GM06990 (cell line): Measurements from ENCODE around the gene LHFPL2.
"Not testable (repeated sequence)": the region's sequence is repeated elsewhere in the genome, so short reads cannot be mapped to it uniquely, and the experiment has no call there.

Experiments used
- DNase-seq: peaks from one replicate; pipeline ENCODE4 v3.0.0-alpha.2; 2011; ENCODE audit not compliant: insufficient read length; ENCODE audit errors: extremely low read depth
- H3K27me3 ChIP-seq: replicated peaks from 2 replicates; pipeline ENCODE4 v1.6.0; 2011; ENCODE audit warnings: low read length; ENCODE audit not compliant: control insufficient read depth, insufficient read depth
- H3K36me3 ChIP-seq: 2 replicates; pipeline ENCODE4 v1.5.1; 2011; ENCODE audit warnings: low read length; ENCODE audit not compliant: control insufficient read depth, insufficient read depth
- H3K4me3 ChIP-seq: replicated peaks from 2 replicates; pipeline ENCODE4 v1.5.1; 2011; ENCODE audit warnings: low read depth, mild to moderate bottlenecking, control low read depth, low read length
- TF ChIP-seq, protein P1 (sequence below): IDR thresholded peaks from 2 replicates; pipeline ENCODE4 v1.5.1; 2011; ENCODE audit warnings: low read length, control low read depth, mild to moderate bottlenecking, inconsistent platforms; ENCODE audit not compliant: insufficient read depth, poor library complexity, severe bottlenecking

The LHFPL2 gene

DNA sequence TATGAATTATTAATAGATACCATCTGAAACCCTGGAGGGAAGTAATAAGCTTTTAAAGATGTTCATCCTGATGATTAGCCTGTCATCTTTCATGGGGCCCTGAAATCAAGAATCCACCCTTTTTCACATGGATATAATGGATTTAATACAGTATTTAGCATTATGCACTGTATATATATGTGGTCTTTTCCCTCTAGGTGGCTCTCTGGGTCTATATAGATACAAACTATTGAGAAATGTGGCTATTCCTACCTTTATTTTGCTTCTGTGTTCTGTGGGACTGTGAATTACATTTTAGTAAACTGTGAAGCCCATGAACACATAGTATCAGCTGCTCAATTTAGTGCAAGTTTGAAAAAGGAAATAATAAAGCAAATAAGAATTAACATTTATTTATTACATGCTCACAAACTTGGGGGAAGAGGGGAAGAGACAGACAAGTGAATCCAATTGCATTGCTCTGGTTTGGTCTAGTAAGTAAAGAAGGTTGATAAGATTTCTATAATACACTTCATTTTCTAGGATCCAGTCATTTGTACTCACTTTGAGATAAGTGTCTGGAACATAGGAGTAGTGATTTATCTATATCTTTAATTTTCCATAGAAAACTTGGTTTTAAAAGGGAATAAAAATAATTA lies 176.0 kb downstream of the LHFPL2 start:
- H3K27me3 ChIP-seq, result no peaks in the 10 kb centered on the region
- H3K36me3 ChIP-seq, result no peaks in the 10 kb centered on the region
- no peak overlapping the region for H3K4me3 ChIP-seq
- DNase-seq, result no peak
- TF ChIP-seq, protein P1, sequence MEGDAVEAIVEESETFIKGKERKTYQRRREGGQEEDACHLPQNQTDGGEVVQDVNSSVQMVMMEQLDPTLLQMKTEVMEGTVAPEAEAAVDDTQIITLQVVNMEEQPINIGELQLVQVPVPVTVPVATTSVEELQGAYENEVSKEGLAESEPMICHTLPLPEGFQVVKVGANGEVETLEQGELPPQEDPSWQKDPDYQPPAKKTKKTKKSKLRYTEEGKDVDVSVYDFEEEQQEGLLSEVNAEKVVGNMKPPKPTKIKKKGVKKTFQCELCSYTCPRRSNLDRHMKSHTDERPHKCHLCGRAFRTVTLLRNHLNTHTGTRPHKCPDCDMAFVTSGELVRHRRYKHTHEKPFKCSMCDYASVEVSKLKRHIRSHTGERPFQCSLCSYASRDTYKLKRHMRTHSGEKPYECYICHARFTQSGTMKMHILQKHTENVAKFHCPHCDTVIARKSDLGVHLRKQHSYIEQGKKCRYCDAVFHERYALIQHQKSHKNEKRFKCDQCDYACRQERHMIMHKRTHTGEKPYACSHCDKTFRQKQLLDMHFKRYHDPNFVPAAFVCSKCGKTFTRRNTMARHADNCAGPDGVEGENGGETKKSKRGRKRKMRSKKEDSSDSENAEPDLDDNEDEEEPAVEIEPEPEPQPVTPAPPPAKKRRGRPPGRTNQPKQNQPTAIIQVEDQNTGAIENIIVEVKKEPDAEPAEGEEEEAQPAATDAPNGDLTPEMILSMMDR, result peak; percentile 2

DNA sequence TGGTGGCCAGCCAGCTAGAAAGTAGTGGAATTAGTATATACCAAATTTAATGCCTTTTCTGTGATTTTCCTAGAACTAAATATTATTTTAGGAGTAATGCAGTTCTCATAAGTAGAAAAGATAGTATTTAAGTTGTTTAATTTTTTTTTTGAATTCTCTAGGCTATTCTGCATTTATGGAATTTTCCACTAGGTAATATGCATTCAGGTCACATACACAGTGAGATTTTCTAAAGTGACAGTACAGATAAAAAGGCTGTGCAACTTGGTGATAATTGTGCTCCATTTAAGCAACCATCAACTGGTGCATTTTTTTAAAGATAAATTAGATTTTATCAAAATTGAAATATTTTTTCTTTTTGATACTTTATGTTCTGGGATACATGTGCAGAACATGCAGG lies 176.7 kb downstream of the LHFPL2 start:
- Histone ChIP-seq H3K36me3 (no peaks in the 10 kb centered on the region), H3K4me3 (no peak overlapping the region), H3K27me3 (no peaks in the 10 kb centered on the region)
- no peak for DNase-seq
- TF ChIP-seq, protein P1, result no peak

DNA sequence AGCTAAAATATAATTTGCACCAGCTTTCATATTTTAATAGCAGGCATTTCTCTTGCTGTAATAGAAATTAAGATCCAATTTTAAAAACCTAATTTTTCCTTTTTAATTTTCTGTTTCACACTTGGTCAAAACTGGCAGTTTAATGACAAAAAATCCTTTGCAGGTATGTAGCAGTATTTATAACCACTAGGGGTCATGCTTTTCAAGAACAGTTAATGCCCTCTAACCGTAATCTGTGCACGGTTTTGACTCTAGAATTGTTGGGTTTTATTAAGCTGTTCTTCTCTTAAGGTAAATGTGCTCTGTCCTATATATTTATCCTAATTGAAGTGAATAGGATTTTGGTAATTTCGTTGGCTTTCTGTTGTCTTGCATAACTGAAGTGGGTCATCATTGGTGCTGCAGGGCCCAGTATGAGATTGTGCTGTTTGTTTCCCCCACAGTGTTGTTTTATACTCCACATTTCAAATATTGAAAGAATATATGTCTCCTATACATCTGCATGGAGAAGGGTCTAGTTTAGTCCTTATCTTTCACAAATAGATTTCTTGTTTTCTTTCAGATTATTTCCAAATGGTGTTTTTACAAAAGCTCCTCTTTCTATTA lies 180.7 kb downstream of the LHFPL2 start:
- no peaks in the 10 kb centered on the region for H3K36me3 ChIP-seq
- no peak overlapping the region for H3K4me3 ChIP-seq
- H3K27me3 ChIP-seq, result no peaks in the 10 kb centered on the region
- TF ChIP-seq, protein P1, result peak; percentile 61
- no peak for DNase-seq

- no peaks in the 10 kb centered on the region for H3K36me3 ChIP-seq
- TF ChIP-seq, protein P1, result no peak
- H3K4me3 ChIP-seq, result no peak overlapping the region
- H3K27me3 ChIP-seq, result no peaks in the 10 kb centered on the region
- DNase-seq, result no peak
Observed at GRCh38 chr5:78467140-78467539, 181.4 kb downstream of the LHFPL2 start.

- H3K4me3 ChIP-seq, result no peak overlapping the region
- no peaks in the 10 kb centered on the region for H3K27me3 ChIP-seq
- TF ChIP-seq, protein P1, result no peak
- H3K36me3 ChIP-seq, result no peaks in the 10 kb centered on the region
- peak; percentile 6 for DNase-seq
Observed at GRCh38 chr5:78458843-78459242, 189.7 kb downstream of the LHFPL2 start.

- not testable (repeated sequence) for H3K36me3 ChIP-seq, DNase-seq, H3K27me3 ChIP-seq, H3K4me3 ChIP-seq
Observed at GRCh38 chr5:78457507-78457906, 191.1 kb downstream of the LHFPL2 start.
